Left ventricle myocardium inferior (tissue), 1 donor: ENCODE measurements around the gene UMODL1. TPM values are rescaled to one million over a fixed set of nuclear protein-coding genes. Genes with fewer than 3 reads are reported as not detected.
A peak's percentile ranks its signal among the peaks of the same experiment; 100 is the strongest.

ENCODE experiments used
- DNase-seq: peaks from one replicate; pipeline ENCODE4 v3.0.0-alpha.2; 2020
- H3K27ac ChIP-seq: fragments of 200-600 bp; replicated peaks from 2 replicates; pipeline ENCODE4 v1.8.0; 2021
- H3K27me3 ChIP-seq: fragments of 200-600 bp; 2 replicates; pipeline ENCODE4 v1.8.0; 2021; ENCODE audit warnings: low read depth
- H3K36me3 ChIP-seq: fragments of 200-600 bp; 2 replicates; pipeline ENCODE4 v1.8.0; 2021
- H3K4me1 ChIP-seq: fragments of 200-600 bp; 2 replicates; pipeline ENCODE4 v1.8.0; 2021
- H3K4me3 ChIP-seq: fragments of 200-600 bp; 2 replicates; pipeline ENCODE4 v1.8.0; 2021; ENCODE audit warnings: mild to moderate bottlenecking, moderate library complexity
- H3K9me3 ChIP-seq: fragments of 200-600 bp; replicated peaks from 2 replicates; pipeline ENCODE4 v1.8.0; 2021
- CTCF ChIP-seq: fragments of 200-600 bp; IDR thresholded peaks from 2 replicates; pipeline ENCODE4 v1.8.0; 2021; ENCODE audit warnings: antibody characterized with exemption, mild to moderate bottlenecking, borderline replicate concordance
- intact Hi-C: fragments of 100-400 bp; cut with micrococcal nuclease; formaldehyde crosslinking; loops from one replicate; pipeline ENCODE4 v1.11.0; 2022
- total RNA-seq: library from RNA; stranded (reverse); fragmentation: NEBNext Ultra II Directional; extraction: Animal tissue kit (Norgen Biotek cat#: 25700); gene quantifications from one replicate; pipeline ENCODE4 v1.2.1, GENCODE V29; 2021
- donor health status: DM: no; HTN: yes; CAD: no; lungs with severe emphysema.

Gene UMODL1
- total RNA-seq, 1 donor from 2014 or later = 0.08 TPM

GRCh38 chr21:42164064-42164789 lies 93.1 kb downstream of the UMODL1 start:
- Histone ChIP-seq H3K27ac (no peak overlapping the region), H3K36me3 (no peaks in the 10 kb centered on the region), H3K4me1 (peaks cover 3% of the 10 kb centered on the region), H3K4me3 (no peak overlapping the region), H3K27me3 (peaks cover 3% of the 10 kb centered on the region), H3K9me3 (no peaks in the 10 kb centered on the region)
- peak; percentile 61 for DNase-seq
- intact Hi-C loops = no loop called here
- TF ChIP-seq CTCF = peak; percentile 78

- Histone ChIP-seq H3K4me3 (no peak overlapping the region), H3K4me1 (peaks cover 3% of the 10 kb centered on the region), H3K27ac (no peak overlapping the region), H3K36me3 (no peaks in the 10 kb centered on the region), H3K9me3 (no peaks in the 10 kb centered on the region), H3K27me3 (no peaks in the 10 kb centered on the region)
- intact Hi-C loops = no loop called here
- no peak for DNase-seq
- no peak for TF ChIP-seq CTCF
These were observed 93.7 kb downstream of the UMODL1 start for GRCh38 chr21:42164818-42165217.

- DNase-seq = no peak
- no peaks in the 10 kb centered on the region for H3K36me3 ChIP-seq
- no peaks in the 10 kb centered on the region for H3K27me3 ChIP-seq
- no peak overlapping the region for H3K27ac ChIP-seq
- no peak for TF ChIP-seq CTCF
- no peaks in the 10 kb centered on the region for H3K9me3 ChIP-seq
- intact Hi-C loops = no loop called here
- H3K4me1 ChIP-seq = peaks cover 11% of the 10 kb centered on the region
- no peak overlapping the region for H3K4me3 ChIP-seq
These were observed 94.8 kb downstream of the UMODL1 start for GRCh38 chr21:42165901-42166300.

GRCh38 chr21:42169758-42170157 lies 98.6 kb downstream of the UMODL1 start:
- H3K27me3 ChIP-seq = no peaks in the 10 kb centered on the region
- no peak for DNase-seq
- H3K27ac ChIP-seq = peak overlapping the region; percentile 79
- no peak for TF ChIP-seq CTCF
- peaks cover 17% of the 10 kb centered on the region for H3K4me1 ChIP-seq
- intact Hi-C loops = no loop called here
- H3K9me3 ChIP-seq = no peaks in the 10 kb centered on the region
- no peak overlapping the region for H3K4me3 ChIP-seq
- H3K36me3 ChIP-seq = no peaks in the 10 kb centered on the region

- peak overlapping the region; percentile 79 for H3K27ac ChIP-seq
- no peaks in the 10 kb centered on the region for H3K36me3 ChIP-seq
- H3K9me3 ChIP-seq = no peaks in the 10 kb centered on the region
- peak; percentile 55 for DNase-seq
- H3K4me1 ChIP-seq = peaks cover 17% of the 10 kb centered on the region
- H3K4me3 ChIP-seq = no peak overlapping the region
- no peak for TF ChIP-seq CTCF
- intact Hi-C loops = no loop called here
- H3K27me3 ChIP-seq = no peaks in the 10 kb centered on the region
These were observed 100.3 kb downstream of the UMODL1 start for GRCh38 chr21:42171091-42172053.
